WTC11 (cell line): ENCODE data around the gene PIK3IP1.

ENCODE experiments used
- CTCF ChIP-seq: fragments of 200-600 bp; IDR thresholded peaks from 2 replicates; pipeline ENCODE4 v1.8.0; 2022; ENCODE audit warnings: antibody characterized with exemption
- E2F1 ChIP-seq: sonication (generic); formaldehyde crosslinking; IDR thresholded peaks from 2 replicates; pipeline ENCODE4 v1.8.0; 2022; ENCODE audit warnings: mild to moderate bottlenecking, missing genetic modification reagents
- RELA ChIP-seq: sonication (generic); formaldehyde crosslinking; IDR thresholded peaks from 2 replicates; pipeline ENCODE4 v1.8.1; 2022; ENCODE audit warnings: missing genetic modification reagents, mild to moderate bottlenecking, borderline replicate concordance
- SP1 ChIP-seq: sonication (generic); formaldehyde crosslinking; conservative IDR thresholded peaks from 2 replicates; pipeline ENCODE4 v1.8.1; 2022; ENCODE audit warnings: missing genetic modification reagents
- STAT6 ChIP-seq: sonication (generic); formaldehyde crosslinking; conservative IDR thresholded peaks from 2 replicates; pipeline ENCODE4 v1.8.1; 2023; ENCODE audit warnings: mild to moderate bottlenecking, low read depth, missing genetic modification reagents, moderate library complexity
- ZNF121 ChIP-seq: sonication (generic); formaldehyde crosslinking; IDR thresholded peaks from 2 replicates; pipeline ENCODE4 v1.8.0; 2023; ENCODE audit warnings: missing genetic modification reagents

GRCh38 chr22:31248138-31248745 is 44.0 kb downstream of the PIK3IP1 start:
- TF ChIP-seq CTCF (no peak), E2F1 (CRISPR knock-in tag) (no peak), STAT6 (CRISPR knock-in tag) (no peak), SP1 (CRISPR knock-in tag) (no peak), RELA (CRISPR knock-in tag) (no peak), ZNF121 (no peak)
